Small intestine (tissue), 7 donors: ENCODE data around the gene ITPR3. TPM values are rescaled to one million over a fixed set of nuclear protein-coding genes. Genes with fewer than 3 reads are reported as not detected.

Experiments
- DNase-seq, 2 donors: peaks; one replicate each; pipeline versions ENCODE4 v3.0.0 to v3.0.0-alpha.2; 2013
- FAIRE-seq: peaks from 2 replicates; lab custom pipeline; 2012; peaks lifted over from hg19 to GRCh38; lab: Jason Lieb, UNC
- H3K27ac ChIP-seq, 3 donors: one replicate each; pipeline ENCODE4 v1.5.1; 2013; ENCODE audit warnings: low read length in 2 of 3, mild to moderate bottlenecking in 2 of 3, control low read depth in 1 of 3, inconsistent platforms in 1 of 3, low read depth in 1 of 3, moderate library complexity in 1 of 3
- H3K27me3 ChIP-seq, 3 donors: one replicate each; pipeline ENCODE4 v1.6.1; 2013; ENCODE audit warnings: low read length in 3 of 3, inconsistent platforms in 1 of 3; ENCODE audit not compliant: control insufficient read depth in 3 of 3, insufficient read depth in 3 of 3
- H3K36me3 ChIP-seq, 3 donors: one replicate each; pipeline ENCODE4 v1.6.1; 2013; ENCODE audit warnings: low read length in 3 of 3, inconsistent platforms in 1 of 3, low read depth in 1 of 3, mild to moderate bottlenecking in 1 of 3, moderate library complexity in 1 of 3; ENCODE audit not compliant: control insufficient read depth in 3 of 3, insufficient read depth in 2 of 3
- H3K4me1 ChIP-seq, 3 donors: one replicate each; pipeline ENCODE4 v1.6.1; 2013; ENCODE audit warnings: low read length in 2 of 3, inconsistent platforms in 1 of 3, low read depth in 1 of 3, mild to moderate bottlenecking in 1 of 3, moderate library complexity in 1 of 3; ENCODE audit not compliant: control insufficient read depth in 3 of 3, insufficient read depth in 2 of 3
- H3K4me3 ChIP-seq, 3 donors: one replicate each; pipeline ENCODE4 v1.5.1; 2013; ENCODE audit warnings: low read length in 3 of 3, control low read depth in 1 of 3, inconsistent platforms in 1 of 3, low read depth in 1 of 3, mild to moderate bottlenecking in 1 of 3, moderate library complexity in 1 of 3
- H3K9me3 ChIP-seq, 2 donors: one replicate each; pipeline ENCODE4 v1.6.1; 2013; ENCODE audit warnings: low read depth in 1 of 2, low read length in 1 of 2; ENCODE audit not compliant: control insufficient read depth in 2 of 2, insufficient read depth in 1 of 2
- WGBS, 3 donors: extraction: QIAGEN DNeasy Blood & Tissue Kit; methylation state at CpG; one replicate each; pipeline ENCODE4 v1.1.7; 2013; 5-methylcytosine and 5-hydroxymethylcytosine counted together
- polyA plus RNA-seq, 4 donors: library from polyadenylated mRNA; stranded (reverse) in 3 of 4; unstranded in 1 of 4; fragments of 200-250 nt in 3 of 4; fragments of 120-200 nt in 1 of 4; gene quantifications; one replicate each; pipeline versions ENCODE4 v1.2.1 to v1.2.3, GENCODE V29; 2013
- donor health status: healthy with polysubstance abuse.
- donor health status: control.
- donor health status: control.
- donor health status: Bipolar disorder and iron deficiency.
- donor health status: healthy.

ITPR3 gene
- polyA plus RNA-seq, 4 donors, result 51.6 to 62.9 (median 59.1) TPM

DNA sequence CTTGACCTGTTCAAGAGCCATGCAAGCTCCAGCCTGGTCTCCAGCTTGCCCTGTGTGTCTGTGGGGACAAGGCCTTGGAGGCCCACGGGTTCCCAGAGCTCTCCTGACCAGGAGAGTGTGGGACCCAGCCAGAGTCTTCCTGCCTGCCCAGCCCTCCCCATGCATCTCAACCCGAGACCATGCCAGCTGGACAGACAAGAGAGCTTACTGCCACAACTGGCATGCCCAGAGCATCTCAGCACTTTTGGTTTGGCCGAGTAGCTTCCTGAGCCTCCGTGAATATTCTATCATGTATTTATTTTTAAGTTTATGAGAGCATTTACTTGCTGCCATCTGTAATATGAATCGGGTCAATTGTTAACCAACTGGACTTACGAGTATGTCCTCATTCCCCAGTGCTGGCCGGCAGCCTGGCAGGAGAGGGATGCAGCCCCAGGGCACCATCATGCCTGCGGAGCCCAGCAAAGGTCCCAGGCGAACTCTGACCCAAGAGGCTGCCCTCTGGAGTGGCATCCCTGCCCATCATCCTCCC lies 110.7 kb downstream of the ITPR3 start:
- Histone ChIP-seq H3K36me3 (no peaks in the 10 kb centered on the region), H3K4me1 (no peaks in the 10 kb centered on the region), H3K9me3 (no peaks in the 10 kb centered on the region), H3K27ac (no peak overlapping the region), H3K27me3 (no peaks in the 10 kb centered on the region), H3K4me3 (no peak overlapping the region)
- FAIRE-seq (no peak), DNase-seq (no peak)
- 41 to 74% (median 74%) methylated on average over 9 of the region's 9 CpGs for WGBS, 3 donors

- Histone ChIP-seq H3K27me3 (no peaks in the 10 kb centered on the region), H3K36me3 (no peaks in the 10 kb centered on the region), H3K4me3 (no peak overlapping the region), H3K9me3 (no peaks in the 10 kb centered on the region), H3K4me1 (no peaks in the 10 kb centered on the region), H3K27ac (no peak overlapping the region)
- FAIRE-seq, result no peak
- no peak for DNase-seq
- 84 to 91% (median 91%) methylated on average over 6 of the region's 6 CpGs for WGBS, 3 donors
Observed at GRCh38 chr6:33732385-33732784, 111.3 kb downstream of the ITPR3 start.

- 87 to 91% (median 88%) methylated on average over 13 of the region's 13 CpGs for WGBS, 3 donors
- Histone ChIP-seq H3K27me3 (no peaks in the 10 kb centered on the region), H3K4me3 (no peak overlapping the region), H3K36me3 (no peaks in the 10 kb centered on the region), H3K9me3 (no peaks in the 10 kb centered on the region), H3K27ac (no peak overlapping the region), H3K4me1 (no peaks in the 10 kb centered on the region)
- no peak for FAIRE-seq
- no peak for DNase-seq
Observed at GRCh38 chr6:33732817-33733708, 111.9 kb downstream of the ITPR3 start.

GRCh38 chr6:33733709-33734007 lies 112.5 kb downstream of the ITPR3 start:
- H3K36me3 ChIP-seq, result no peaks in the 10 kb centered on the region
- DNase-seq (no peak), FAIRE-seq (no peak)
- no peaks in the 10 kb centered on the region for H3K27me3 ChIP-seq
- no peaks in the 10 kb centered on the region for H3K4me1 ChIP-seq
- H3K9me3 ChIP-seq, result no peaks in the 10 kb centered on the region
- H3K27ac ChIP-seq, result no peak overlapping the region
- no peak overlapping the region for H3K4me3 ChIP-seq
- 91 to 96% (median 96%) methylated on average over 8 of the region's 8 CpGs for WGBS, 3 donors

GRCh38 chr6:33735216-33735615 lies 114.1 kb downstream of the ITPR3 start:
- H3K27ac ChIP-seq, result no peak overlapping the region
- no peaks in the 10 kb centered on the region for H3K36me3 ChIP-seq
- WGBS, 3 donors, result 77 to 82% (median 79%) methylated on average over 18 of the region's 18 CpGs
- no peaks in the 10 kb centered on the region for H3K9me3 ChIP-seq
- H3K4me1 ChIP-seq, result peaks cover 0 to 13% (median 0%) of the 10 kb centered on the region in 3 donors
- no peak overlapping the region for H3K4me3 ChIP-seq
- no peaks in the 10 kb centered on the region for H3K27me3 ChIP-seq
- FAIRE-seq, result no peak
- DNase-seq, result no peak

DNA sequence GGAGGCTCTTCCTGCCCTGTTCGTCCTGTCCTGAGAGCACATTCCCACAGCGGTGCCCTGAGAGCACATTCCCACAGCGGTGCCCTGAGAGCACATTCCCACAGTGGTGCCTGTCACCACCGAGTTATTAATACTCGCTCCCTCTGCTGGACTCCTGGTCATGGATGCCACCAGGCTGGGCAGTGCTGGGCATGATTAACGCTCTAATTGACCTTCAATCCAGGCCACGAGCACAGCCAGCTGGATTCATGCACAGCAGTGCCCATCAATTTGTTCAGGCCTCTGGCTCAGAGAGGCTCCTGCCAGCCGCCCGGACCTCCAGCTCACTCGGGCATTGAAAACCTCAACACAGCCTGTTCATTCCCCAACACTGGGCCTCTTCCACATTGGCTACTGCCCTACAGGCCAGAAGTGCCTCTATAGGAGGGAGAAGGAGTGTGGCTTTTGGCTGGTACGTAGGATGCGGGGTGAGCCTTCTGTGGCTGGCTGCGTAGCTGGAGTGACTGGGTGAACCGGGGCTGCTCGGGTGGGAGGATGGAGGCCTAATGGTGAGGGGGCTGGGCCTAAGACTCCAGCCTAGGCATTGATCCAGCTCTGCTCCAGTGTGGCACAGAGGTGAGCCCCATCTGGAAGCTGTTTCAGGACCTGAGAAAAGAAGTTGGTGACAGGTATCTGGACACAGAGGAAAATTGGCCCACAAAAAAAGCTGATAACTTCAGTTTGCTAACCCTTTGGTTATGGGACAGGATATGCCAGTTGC lies 116.3 kb downstream of the ITPR3 start:
- Histone ChIP-seq H3K27ac (no peak overlapping the region), H3K4me1 (peaks cover 0 to 20% (median 0%) of the 10 kb centered on the region in 3 donors), H3K27me3 (no peaks in the 10 kb centered on the region), H3K4me3 (no peak overlapping the region), H3K36me3 (no peaks in the 10 kb centered on the region), H3K9me3 (no peaks in the 10 kb centered on the region)
- 88 to 90% (median 89%) methylated on average over 15 of the region's 15 CpGs for whole genome bisulfite sequencing, 3 donors
- FAIRE-seq, result no peak
- DNase-seq, result no peak

GRCh38 chr6:33738153-33738552 lies 117.0 kb downstream of the ITPR3 start:
- WGBS, 3 donors, result 53 to 73% (median 59%) methylated on average over 9 of the region's 9 CpGs
- Histone ChIP-seq H3K27ac (no peak overlapping the region), H3K36me3 (no peaks in the 10 kb centered on the region), H3K4me1 (peaks cover 0 to 20% (median 0%) of the 10 kb centered on the region in 3 donors), H3K27me3 (no peaks in the 10 kb centered on the region), H3K4me3 (no peak overlapping the region), H3K9me3 (no peaks in the 10 kb centered on the region)
- FAIRE-seq (no peak), DNase-seq (peak in 1 of 2 donors; percentile 39)

DNA sequence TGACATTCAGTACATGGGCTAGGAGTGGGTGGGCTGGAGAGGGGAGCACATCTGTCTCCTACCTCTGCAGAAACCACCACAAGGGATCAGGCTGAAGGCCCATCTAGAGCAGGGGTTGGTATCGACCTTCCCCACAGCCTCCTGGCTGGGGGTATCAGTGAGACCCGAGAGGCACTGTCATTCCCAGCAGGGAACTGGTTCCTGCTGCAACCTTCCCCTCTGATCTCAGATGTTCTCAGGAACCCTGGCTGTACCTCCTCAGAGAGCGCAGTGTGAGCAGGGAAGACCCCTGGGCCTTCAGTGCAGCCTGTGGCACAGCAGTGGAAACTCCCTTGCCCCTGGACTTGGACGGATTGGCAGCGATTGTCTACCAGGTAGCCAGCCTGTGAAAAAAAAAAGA lies 117.8 kb downstream of the ITPR3 start:
- Histone ChIP-seq H3K27ac (no peak overlapping the region), H3K4me3 (no peak overlapping the region), H3K9me3 (no peaks in the 10 kb centered on the region), H3K36me3 (no peaks in the 10 kb centered on the region), H3K27me3 (no peaks in the 10 kb centered on the region), H3K4me1 (peaks cover 0 to 28% (median 0%) of the 10 kb centered on the region in 3 donors)
- DNase-seq, result no peak
- no peak for FAIRE-seq
- WGBS, 3 donors, result 87 to 95% (median 88%) methylated on average over 5 of the region's 5 CpGs
